Transverse colon (tissue), 3 donors: ENCODE measurements around the gene PCSK1N.

Experiments used
- CTCF ChIP-seq, 5 experiments: fragments of 200-600 bp in 3 of 5; fragments of 450-650 bp in 2 of 5; sonication (generic) in 3 of 5; IDR thresholded peaks; 1 replicate in 2 of 5; 2 replicates in 3 of 5; pipeline ENCODE4 v1.5.1; 2016 to 2017; ENCODE audit warnings: antibody characterized with exemption in 5 of 5, inconsistent platforms in 3 of 5, mild to moderate bottlenecking in 2 of 5, moderate library complexity in 1 of 5
- EP300 ChIP-seq: sonication (generic); formaldehyde crosslinking; IDR thresholded peaks from one replicate; pipeline ENCODE4 v1.6.1; 2017; ENCODE audit warnings: antibody characterized with exemption, low read depth
- POLR2A ChIP-seq: fragments of 450-650 bp; IDR thresholded peaks from one replicate; pipeline ENCODE4 v1.6.1; 2016; ENCODE audit warnings: antibody characterized with exemption, mild to moderate bottlenecking, moderate library complexity

GRCh38 chrX:48800574-48801279, 34.7 kb downstream of the PCSK1N start:
- no peak for TF ChIP-seq EP300
- TF ChIP-seq CTCF (IDR thresholded peaks at IDR 0.05), result no peak
- TF ChIP-seq POLR2A, result no peak
